ENCODE measurements around the gene LSAMP. TPM values are rescaled to one million over a fixed set of nuclear protein-coding genes. Genes with fewer than 3 reads are reported as not detected.

The LSAMP gene
- total RNA-seq, 1 donor from 2014 or later, result not detected

- no peak for DNase-seq (ENCODE audit: low spot score)
- H3K36me3 Mint-ChIP-seq (ENCODE audit: low read depth), result no peaks in the 10 kb centered on the region
- no peak overlapping the region for H3K27ac Mint-ChIP-seq
- H3K27me3 Mint-ChIP-seq (ENCODE audit: low read depth), result peaks cover 12% of the 10 kb centered on the region
- H3K9me3 Mint-ChIP-seq, result no peaks in the 10 kb centered on the region
- H3K4me1 Mint-ChIP-seq (ENCODE audit: low read depth), result no peaks in the 10 kb centered on the region
- intact Hi-C loops (cut with micrococcal nuclease), result no loop called here
- no peak overlapping the region for H3K4me3 Mint-ChIP-seq (ENCODE audit: low read depth)
Observed at GRCh38 chr3:116445990-116446389, 703 bp upstream of the LSAMP start.

GRCh38 chr3:116444819-116445310 is 422 bp downstream of the LSAMP start:
- no peaks in the 10 kb centered on the region for H3K36me3 Mint-ChIP-seq (ENCODE audit: low read depth)
- H3K27ac Mint-ChIP-seq, result no peak overlapping the region
- intact Hi-C loops (cut with micrococcal nuclease), result no loop called here
- no peak for DNase-seq (ENCODE audit: low spot score)
- no peaks in the 10 kb centered on the region for H3K9me3 Mint-ChIP-seq
- H3K27me3 Mint-ChIP-seq (ENCODE audit: low read depth), result peaks cover 12% of the 10 kb centered on the region
- H3K4me1 Mint-ChIP-seq (ENCODE audit: low read depth), result no peaks in the 10 kb centered on the region
- no peak overlapping the region for H3K4me3 Mint-ChIP-seq (ENCODE audit: low read depth)

- H3K9me3 Mint-ChIP-seq, result no peaks in the 10 kb centered on the region
- intact Hi-C loops (cut with micrococcal nuclease), result no loop called here
- no peak overlapping the region for H3K4me3 Mint-ChIP-seq (ENCODE audit: low read depth)
- H3K36me3 Mint-ChIP-seq (ENCODE audit: low read depth), result no peaks in the 10 kb centered on the region
- H3K27ac Mint-ChIP-seq, result no peak overlapping the region
- H3K4me1 Mint-ChIP-seq (ENCODE audit: low read depth), result no peaks in the 10 kb centered on the region
- H3K27me3 Mint-ChIP-seq (ENCODE audit: low read depth), result peaks cover 12% of the 10 kb centered on the region
- no peak for DNase-seq (ENCODE audit: low spot score)
Observed at GRCh38 chr3:116444115-116444747, 1.1 kb downstream of the LSAMP start.

- Mint-ChIP-seq H3K27me3 (ENCODE audit: low read depth) (peaks cover 12% of the 10 kb centered on the region), H3K4me1 (ENCODE audit: low read depth) (no peaks in the 10 kb centered on the region), H3K9me3 (no peaks in the 10 kb centered on the region), H3K4me3 (ENCODE audit: low read depth) (no peak overlapping the region), H3K36me3 (ENCODE audit: low read depth) (no peaks in the 10 kb centered on the region), H3K27ac (no peak overlapping the region)
- intact Hi-C loops (cut with micrococcal nuclease), result no loop called here
- no peak for DNase-seq (ENCODE audit: low spot score)
Observed at GRCh38 chr3:116443191-116443661, 2.1 kb downstream of the LSAMP start.

GRCh38 chr3:116442331-116443021 is 2.8 kb downstream of the LSAMP start:
- no peak for DNase-seq (ENCODE audit: low spot score)
- intact Hi-C loops (cut with micrococcal nuclease), result no loop called here
- no peak overlapping the region for H3K27ac Mint-ChIP-seq
- no peaks in the 10 kb centered on the region for H3K36me3 Mint-ChIP-seq (ENCODE audit: low read depth)
- H3K4me3 Mint-ChIP-seq (ENCODE audit: low read depth), result no peak overlapping the region
- H3K4me1 Mint-ChIP-seq (ENCODE audit: low read depth), result no peaks in the 10 kb centered on the region
- peaks cover 12% of the 10 kb centered on the region for H3K27me3 Mint-ChIP-seq (ENCODE audit: low read depth)
- H3K9me3 Mint-ChIP-seq, result no peaks in the 10 kb centered on the region

- no peaks in the 10 kb centered on the region for H3K36me3 Mint-ChIP-seq (ENCODE audit: low read depth)
- intact Hi-C loops (cut with micrococcal nuclease), result no loop called here
- H3K9me3 Mint-ChIP-seq, result no peaks in the 10 kb centered on the region
- no peaks in the 10 kb centered on the region for H3K4me1 Mint-ChIP-seq (ENCODE audit: low read depth)
- peaks cover 12% of the 10 kb centered on the region for H3K27me3 Mint-ChIP-seq (ENCODE audit: low read depth)
- H3K4me3 Mint-ChIP-seq (ENCODE audit: low read depth), result no peak overlapping the region
- DNase-seq (ENCODE audit: low spot score), result no peak
- H3K27ac Mint-ChIP-seq, result no peak overlapping the region
Observed at GRCh38 chr3:116441652-116442051, 3.6 kb downstream of the LSAMP start.

- no peak for DNase-seq (ENCODE audit: low spot score)
- no peaks in the 10 kb centered on the region for H3K36me3 Mint-ChIP-seq (ENCODE audit: low read depth)
- no peaks in the 10 kb centered on the region for H3K4me1 Mint-ChIP-seq (ENCODE audit: low read depth)
- intact Hi-C loops (cut with micrococcal nuclease), result no loop called here
- no peak overlapping the region for H3K4me3 Mint-ChIP-seq (ENCODE audit: low read depth)
- no peak overlapping the region for H3K27ac Mint-ChIP-seq
- H3K9me3 Mint-ChIP-seq, result no peaks in the 10 kb centered on the region
- H3K27me3 Mint-ChIP-seq (ENCODE audit: low read depth), result peaks cover 11% of the 10 kb centered on the region
Observed at GRCh38 chr3:116440196-116440595, 5.1 kb downstream of the LSAMP start.

- Mint-ChIP-seq H3K27ac (no peak overlapping the region), H3K4me1 (ENCODE audit: low read depth) (no peaks in the 10 kb centered on the region), H3K4me3 (ENCODE audit: low read depth) (no peak overlapping the region), H3K9me3 (peaks cover 5% of the 10 kb centered on the region), H3K36me3 (ENCODE audit: low read depth) (no peaks in the 10 kb centered on the region), H3K27me3 (ENCODE audit: low read depth) (no peaks in the 10 kb centered on the region)
- no peak for DNase-seq (ENCODE audit: low spot score)
- intact Hi-C loops (cut with micrococcal nuclease), result no loop called here
Observed at GRCh38 chr3:116433552-116433951, 11.7 kb downstream of the LSAMP start.

GRCh38 chr3:116432795-116433194 is 12.5 kb downstream of the LSAMP start:
- H3K9me3 Mint-ChIP-seq, result peaks cover 5% of the 10 kb centered on the region
- intact Hi-C loops (cut with micrococcal nuclease), result no loop called here
- H3K4me3 Mint-ChIP-seq (ENCODE audit: low read depth), result no peak overlapping the region
- no peaks in the 10 kb centered on the region for H3K27me3 Mint-ChIP-seq (ENCODE audit: low read depth)
- H3K27ac Mint-ChIP-seq, result no peak overlapping the region
- no peaks in the 10 kb centered on the region for H3K4me1 Mint-ChIP-seq (ENCODE audit: low read depth)
- no peaks in the 10 kb centered on the region for H3K36me3 Mint-ChIP-seq (ENCODE audit: low read depth)
- DNase-seq (ENCODE audit: low spot score), result no peak

GRCh38 chr3:116429479-116430269 is 15.6 kb downstream of the LSAMP start:
- Mint-ChIP-seq H3K27ac (no peak overlapping the region), H3K27me3 (ENCODE audit: low read depth) (no peaks in the 10 kb centered on the region), H3K9me3 (peaks cover 5% of the 10 kb centered on the region), H3K4me3 (ENCODE audit: low read depth) (no peak overlapping the region), H3K4me1 (ENCODE audit: low read depth) (no peaks in the 10 kb centered on the region), H3K36me3 (ENCODE audit: low read depth) (no peaks in the 10 kb centered on the region)
- no peak for DNase-seq (ENCODE audit: low spot score)
- intact Hi-C loops (cut with micrococcal nuclease), result no loop called here

GRCh38 chr3:116426036-116426435 is 19.3 kb downstream of the LSAMP start:
- H3K27me3 Mint-ChIP-seq (ENCODE audit: low read depth), result no peaks in the 10 kb centered on the region
- no peaks in the 10 kb centered on the region for H3K36me3 Mint-ChIP-seq (ENCODE audit: low read depth)
- no peak for DNase-seq (ENCODE audit: low spot score)
- no peak overlapping the region for H3K4me3 Mint-ChIP-seq (ENCODE audit: low read depth)
- intact Hi-C loops (cut with micrococcal nuclease), result no loop called here
- H3K27ac Mint-ChIP-seq, result no peak overlapping the region
- peaks cover 5% of the 10 kb centered on the region for H3K9me3 Mint-ChIP-seq
- no peaks in the 10 kb centered on the region for H3K4me1 Mint-ChIP-seq (ENCODE audit: low read depth)

GRCh38 chr3:116425126-116425525 is 20.2 kb downstream of the LSAMP start:
- no peak for DNase-seq (ENCODE audit: low spot score)
- H3K36me3 Mint-ChIP-seq (ENCODE audit: low read depth), result no peaks in the 10 kb centered on the region
- H3K4me3 Mint-ChIP-seq (ENCODE audit: low read depth), result no peak overlapping the region
- peaks cover 5% of the 10 kb centered on the region for H3K9me3 Mint-ChIP-seq
- no peak overlapping the region for H3K27ac Mint-ChIP-seq
- no peaks in the 10 kb centered on the region for H3K4me1 Mint-ChIP-seq (ENCODE audit: low read depth)
- intact Hi-C loops (cut with micrococcal nuclease), result no loop called here
- H3K27me3 Mint-ChIP-seq (ENCODE audit: low read depth), result no peaks in the 10 kb centered on the region

- intact Hi-C loops (cut with micrococcal nuclease), result no loop called here
- H3K4me3 Mint-ChIP-seq (ENCODE audit: low read depth), result no peak overlapping the region
- no peaks in the 10 kb centered on the region for H3K27me3 Mint-ChIP-seq (ENCODE audit: low read depth)
- no peaks in the 10 kb centered on the region for H3K36me3 Mint-ChIP-seq (ENCODE audit: low read depth)
- no peaks in the 10 kb centered on the region for H3K4me1 Mint-ChIP-seq (ENCODE audit: low read depth)
- H3K9me3 Mint-ChIP-seq, result peaks cover 5% of the 10 kb centered on the region
- DNase-seq (ENCODE audit: low spot score), result no peak
- H3K27ac Mint-ChIP-seq, result no peak overlapping the region
Observed at GRCh38 chr3:116423945-116424344, 21.3 kb downstream of the LSAMP start.
